ENCODE results near the gene SCN5A. TPM values are rescaled to one million over a fixed set of nuclear protein-coding genes. Genes with fewer than 3 reads are reported as not detected.
A peak's percentile ranks its signal among the peaks of the same experiment; 100 is the strongest.

The SCN5A gene
- total and polyA plus RNA-seq, 2 of the 13 experiments (the other 11 are each of a cell fraction or from before 2014, with no cell fraction given): 0.22 TPM; not detected in 1

DNA sequence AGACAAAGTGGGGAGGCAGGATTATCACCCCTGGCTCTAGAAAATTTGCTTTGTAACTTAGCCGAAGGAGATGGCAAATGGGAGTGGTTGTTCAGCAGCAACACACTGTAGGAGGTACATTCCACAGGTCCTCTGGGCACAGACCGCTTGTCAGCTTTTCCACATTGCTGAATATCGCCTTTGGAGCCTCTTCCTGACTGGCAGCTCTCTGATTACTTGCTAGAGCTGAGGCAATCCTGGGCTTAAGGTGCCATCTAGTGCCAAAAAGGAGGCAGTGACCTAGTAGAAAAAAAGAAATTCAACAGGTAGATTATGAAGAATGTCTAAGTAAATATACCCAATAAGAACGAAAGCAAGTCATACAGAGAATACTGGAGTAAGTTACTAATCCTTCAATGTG lies 13.1 kb upstream of the SCN5A start (continued):
- TF ChIP-seq, protein P1, sequence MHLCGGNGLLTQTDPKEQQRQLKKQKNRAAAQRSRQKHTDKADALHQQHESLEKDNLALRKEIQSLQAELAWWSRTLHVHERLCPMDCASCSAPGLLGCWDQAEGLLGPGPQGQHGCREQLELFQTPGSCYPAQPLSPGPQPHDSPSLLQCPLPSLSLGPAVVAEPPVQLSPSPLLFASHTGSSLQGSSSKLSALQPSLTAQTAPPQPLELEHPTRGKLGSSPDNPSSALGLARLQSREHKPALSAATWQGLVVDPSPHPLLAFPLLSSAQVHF (CRISPR knock-in tag; IDR thresholded peaks at IDR 0.05): no peak
- TF ChIP-seq ZNF225 (CRISPR knock-in tag; IDR thresholded peaks at IDR 0.05): peak; percentile 100; the same call in 1 of the 2 replicates
- TF ChIP-seq ZNF10 (CRISPR knock-in tag; IDR thresholded peaks at IDR 0.05; ENCODE audit: borderline replicate concordance, low read depth): no peak
- peak; percentile 84 for TF ChIP-seq STAG1 (CRISPR knock-in tag; IDR thresholded peaks at IDR 0.05)
- TF ChIP-seq ATF7-NPFF (CRISPR knock-in tag; IDR thresholded peaks at IDR 0.05; ENCODE audit: low read depth): no peak
- no peak for TF ChIP-seq PHF8 (CRISPR knock-in tag; IDR thresholded peaks at IDR 0.05)
- TF ChIP-seq ZNF782 (CRISPR knock-in tag; IDR thresholded peaks at IDR 0.05; ENCODE audit: borderline replicate concordance): no peak
- TF ChIP-seq ZNF224 (CRISPR knock-in tag; IDR thresholded peaks at IDR 0.05): no peak
- TF ChIP-seq, protein P2, sequence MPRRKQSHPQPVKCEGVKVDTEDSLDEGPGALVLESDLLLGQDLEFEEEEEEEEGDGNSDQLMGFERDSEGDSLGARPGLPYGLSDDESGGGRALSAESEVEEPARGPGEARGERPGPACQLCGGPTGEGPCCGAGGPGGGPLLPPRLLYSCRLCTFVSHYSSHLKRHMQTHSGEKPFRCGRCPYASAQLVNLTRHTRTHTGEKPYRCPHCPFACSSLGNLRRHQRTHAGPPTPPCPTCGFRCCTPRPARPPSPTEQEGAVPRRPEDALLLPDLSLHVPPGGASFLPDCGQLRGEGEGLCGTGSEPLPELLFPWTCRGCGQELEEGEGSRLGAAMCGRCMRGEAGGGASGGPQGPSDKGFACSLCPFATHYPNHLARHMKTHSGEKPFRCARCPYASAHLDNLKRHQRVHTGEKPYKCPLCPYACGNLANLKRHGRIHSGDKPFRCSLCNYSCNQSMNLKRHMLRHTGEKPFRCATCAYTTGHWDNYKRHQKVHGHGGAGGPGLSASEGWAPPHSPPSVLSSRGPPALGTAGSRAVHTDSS (CRISPR knock-in tag; conservative IDR thresholded peaks at IDR 0.05): no peak
- TF ChIP-seq NFYB (CRISPR knock-in tag; IDR thresholded peaks at IDR 0.05): no peak
- TF ChIP-seq RAD21 (CRISPR knock-in tag; IDR thresholded peaks at IDR 0.05): peak; percentile 25; the same call in 1 of the 2 replicates
- TF ChIP-seq NR2F6 (IDR thresholded peaks at IDR 0.05): no peak
- TF ChIP-seq NR2F6 (CRISPR knock-in tag; IDR thresholded peaks at IDR 0.05): 0 out of 2 replicates have a peak, but pooled peaks have one; percentile 14
- TF ChIP-seq, protein P3, sequence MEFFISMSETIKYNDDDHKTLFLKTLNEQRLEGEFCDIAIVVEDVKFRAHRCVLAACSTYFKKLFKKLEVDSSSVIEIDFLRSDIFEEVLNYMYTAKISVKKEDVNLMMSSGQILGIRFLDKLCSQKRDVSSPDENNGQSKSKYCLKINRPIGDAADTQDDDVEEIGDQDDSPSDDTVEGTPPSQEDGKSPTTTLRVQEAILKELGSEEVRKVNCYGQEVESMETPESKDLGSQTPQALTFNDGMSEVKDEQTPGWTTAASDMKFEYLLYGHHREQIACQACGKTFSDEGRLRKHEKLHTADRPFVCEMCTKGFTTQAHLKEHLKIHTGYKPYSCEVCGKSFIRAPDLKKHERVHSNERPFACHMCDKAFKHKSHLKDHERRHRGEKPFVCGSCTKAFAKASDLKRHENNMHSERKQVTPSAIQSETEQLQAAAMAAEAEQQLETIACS (CRISPR knock-in tag; IDR thresholded peaks at IDR 0.05): no peak
- no peak for TF ChIP-seq ZNF251 (CRISPR knock-in tag; IDR thresholded peaks at IDR 0.05)
- TF ChIP-seq, protein P4, sequence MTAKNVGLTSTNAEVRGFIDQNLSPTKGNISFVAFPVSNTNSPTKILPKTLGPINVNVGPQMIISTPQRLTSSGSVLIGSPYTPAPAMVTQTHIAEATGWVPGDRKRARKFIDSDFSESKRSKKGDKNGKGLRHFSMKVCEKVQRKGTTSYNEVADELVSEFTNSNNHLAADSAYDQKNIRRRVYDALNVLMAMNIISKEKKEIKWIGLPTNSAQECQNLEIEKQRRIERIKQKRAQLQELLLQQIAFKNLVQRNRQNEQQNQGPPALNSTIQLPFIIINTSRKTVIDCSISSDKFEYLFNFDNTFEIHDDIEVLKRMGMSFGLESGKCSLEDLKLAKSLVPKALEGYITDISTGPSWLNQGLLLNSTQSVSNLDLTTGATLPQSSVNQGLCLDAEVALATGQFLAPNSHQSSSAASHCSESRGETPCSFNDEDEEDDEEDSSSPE (CRISPR knock-in tag; IDR thresholded peaks at IDR 0.05): no peak
- peak; percentile 95 for TF ChIP-seq ZNF563 (CRISPR knock-in tag; IDR thresholded peaks at IDR 0.05)
- TF ChIP-seq, protein P5, sequence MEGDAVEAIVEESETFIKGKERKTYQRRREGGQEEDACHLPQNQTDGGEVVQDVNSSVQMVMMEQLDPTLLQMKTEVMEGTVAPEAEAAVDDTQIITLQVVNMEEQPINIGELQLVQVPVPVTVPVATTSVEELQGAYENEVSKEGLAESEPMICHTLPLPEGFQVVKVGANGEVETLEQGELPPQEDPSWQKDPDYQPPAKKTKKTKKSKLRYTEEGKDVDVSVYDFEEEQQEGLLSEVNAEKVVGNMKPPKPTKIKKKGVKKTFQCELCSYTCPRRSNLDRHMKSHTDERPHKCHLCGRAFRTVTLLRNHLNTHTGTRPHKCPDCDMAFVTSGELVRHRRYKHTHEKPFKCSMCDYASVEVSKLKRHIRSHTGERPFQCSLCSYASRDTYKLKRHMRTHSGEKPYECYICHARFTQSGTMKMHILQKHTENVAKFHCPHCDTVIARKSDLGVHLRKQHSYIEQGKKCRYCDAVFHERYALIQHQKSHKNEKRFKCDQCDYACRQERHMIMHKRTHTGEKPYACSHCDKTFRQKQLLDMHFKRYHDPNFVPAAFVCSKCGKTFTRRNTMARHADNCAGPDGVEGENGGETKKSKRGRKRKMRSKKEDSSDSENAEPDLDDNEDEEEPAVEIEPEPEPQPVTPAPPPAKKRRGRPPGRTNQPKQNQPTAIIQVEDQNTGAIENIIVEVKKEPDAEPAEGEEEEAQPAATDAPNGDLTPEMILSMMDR (CRISPR knock-in tag; IDR thresholded peaks at IDR 0.05): peak; percentile 78
- TF ChIP-seq ZFP1 (CRISPR knock-in tag; IDR thresholded peaks at IDR 0.05): no peak
- TF ChIP-seq ZNF7 (CRISPR knock-in tag; IDR thresholded peaks at IDR 0.05): peak; percentile 56; the same call in 1 of the 2 replicates
- TF ChIP-seq ZNF350 (CRISPR knock-in tag; IDR thresholded peaks at IDR 0.05; ENCODE audit: borderline replicate concordance, low read depth): no peak
- no peak for TF ChIP-seq ZNF572 (CRISPR knock-in tag; IDR thresholded peaks at IDR 0.05)
- TF ChIP-seq, protein P6, sequence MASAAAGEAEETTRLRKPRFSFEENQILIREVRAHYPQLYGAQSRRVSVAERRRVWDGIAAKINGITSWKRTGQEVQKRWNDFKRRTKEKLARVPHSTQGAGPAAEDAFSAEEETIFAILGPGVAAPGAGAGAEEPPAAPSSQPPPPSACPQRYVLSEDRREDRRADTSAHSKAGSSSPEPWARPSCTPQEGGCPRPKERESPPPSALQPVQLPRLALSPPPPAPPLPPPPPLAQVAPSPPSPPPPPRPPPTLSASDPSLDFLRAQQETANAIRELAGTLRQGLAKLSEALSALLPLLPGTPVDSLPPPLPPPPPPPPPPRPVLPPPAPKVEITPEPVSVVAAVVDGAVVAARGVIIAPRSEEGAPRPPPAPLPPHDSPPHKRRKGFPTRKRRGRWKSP (CRISPR knock-in tag; IDR thresholded peaks at IDR 0.05): no peak
- TF ChIP-seq ZSCAN21 (CRISPR knock-in tag; IDR thresholded peaks at IDR 0.05; ENCODE audit: borderline replicate concordance): no peak
